Esophagus mucosa (tissue), 1 donor: ENCODE data around the gene THAP3. TPM values are rescaled to one million over a fixed set of nuclear protein-coding genes. Genes with fewer than 3 reads are reported as not detected.
A peak's percentile ranks its signal among the peaks of the same experiment; 100 is the strongest.
"Not testable (repeated sequence)": the region's sequence is repeated elsewhere in the genome, so short reads cannot be mapped to it uniquely, and the experiment has no call there.

Source experiments
- ATAC-seq: fragments of 200-7000 bp; cut with Tn5 transposase; one replicate; pipeline ENCODE4 v1.9.1; 2020
- total RNA-seq: library from RNA; stranded (reverse); gene quantifications from one replicate; pipeline ENCODE4 v1.2.4, GENCODE V29; 2023
- donor health status: DM: yes; HTN: yes; CAD: no.

The THAP3 gene
- total RNA-seq, 1 donor from 2014 or later = 6.4 TPM

- no peak for ATAC-seq
Observed at GRCh38 chr1:6635910-6636760, 11.5 kb downstream of the THAP3 start.

GRCh38 chr1:6636778-6637177 is 12.1 kb downstream of the THAP3 start:
- ATAC-seq = not testable (repeated sequence)

DNA sequence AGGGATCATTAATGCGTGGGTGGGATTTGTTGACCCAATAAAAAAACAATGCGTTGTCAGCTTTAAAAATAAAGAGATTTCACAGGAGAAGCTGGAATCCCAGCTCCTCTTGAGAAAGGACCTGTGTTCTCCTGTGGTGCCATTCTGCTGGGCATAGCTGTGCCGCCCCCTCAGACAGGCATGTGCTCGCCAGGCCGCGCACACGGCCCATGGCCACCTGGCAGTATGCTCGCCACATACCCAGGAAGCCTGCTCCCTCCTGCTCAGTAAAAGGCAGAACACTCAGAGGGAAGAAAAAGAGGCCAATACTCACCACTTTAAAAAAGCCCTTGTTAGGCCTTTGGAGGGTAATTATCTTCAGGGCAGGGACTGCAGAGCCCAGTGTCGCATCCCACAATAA is 13.1 kb downstream of the THAP3 start:
- no peak for ATAC-seq

DNA sequence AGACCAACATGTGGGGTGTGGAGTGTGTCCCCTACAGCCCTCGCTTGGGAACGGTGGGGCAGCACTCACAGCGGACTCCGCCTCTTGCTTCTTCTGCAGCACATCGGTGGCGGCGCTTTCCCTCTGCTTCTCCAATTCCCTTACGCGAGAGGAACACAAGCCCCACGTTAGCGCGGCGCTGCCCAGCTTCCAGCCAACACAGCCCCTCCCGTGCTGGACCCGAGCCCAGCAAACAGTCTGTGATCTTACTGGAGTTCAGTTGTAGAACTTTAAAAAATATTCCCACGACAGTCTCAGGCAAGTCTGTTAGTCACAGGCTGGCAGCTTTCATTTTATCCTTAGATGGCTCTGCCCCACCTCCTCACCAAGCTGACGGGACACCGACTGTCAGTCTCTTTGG is 13.6 kb downstream of the THAP3 start:
- no peak for ATAC-seq

DNA sequence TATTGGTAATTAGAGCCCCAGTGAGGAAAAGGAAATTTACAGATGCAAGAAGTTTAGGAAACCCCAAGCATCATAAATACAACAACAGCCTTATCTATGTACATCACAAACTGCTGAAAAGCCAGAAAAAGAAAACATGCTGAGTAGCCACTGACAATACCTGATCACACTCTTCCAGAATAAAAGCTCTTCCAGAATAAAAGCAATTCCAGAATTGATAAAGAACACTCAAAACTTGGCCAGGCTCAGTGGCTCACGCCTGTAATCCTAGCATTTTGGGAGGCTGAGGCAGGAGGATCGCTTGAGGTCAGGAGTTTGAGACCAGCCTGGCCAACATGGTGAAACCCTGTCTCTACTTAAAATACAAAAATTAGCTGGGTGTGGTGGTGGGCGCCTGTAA is 16.2 kb downstream of the THAP3 start:
- ATAC-seq = not testable (repeated sequence)

- no peak for ATAC-seq
Observed at GRCh38 chr1:6645018-6645417, 20.4 kb downstream of the THAP3 start.

- peak; percentile 48 for ATAC-seq
Observed at GRCh38 chr1:6646499-6647148, 22.0 kb downstream of the THAP3 start.

DNA sequence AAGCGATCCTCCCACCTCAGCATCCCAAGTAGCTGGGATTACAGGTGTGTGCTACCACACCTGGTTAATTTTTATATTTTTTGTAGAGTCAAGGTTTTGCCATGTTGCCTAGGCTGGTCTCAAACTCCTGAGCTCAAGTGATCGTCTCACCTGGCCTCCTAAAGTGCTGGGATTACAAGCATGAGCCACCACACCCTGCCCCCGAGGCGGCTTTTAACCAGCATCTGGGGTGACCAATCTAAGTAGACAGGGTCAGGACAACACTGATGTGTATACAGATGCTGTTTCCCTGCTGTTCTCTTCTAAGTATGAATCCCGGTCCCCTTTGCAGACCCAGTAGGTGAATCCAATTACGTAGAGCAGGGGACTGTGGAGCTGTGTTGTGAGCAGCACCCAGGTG is 23.9 kb downstream of the THAP3 start:
- ATAC-seq = no peak

DNA sequence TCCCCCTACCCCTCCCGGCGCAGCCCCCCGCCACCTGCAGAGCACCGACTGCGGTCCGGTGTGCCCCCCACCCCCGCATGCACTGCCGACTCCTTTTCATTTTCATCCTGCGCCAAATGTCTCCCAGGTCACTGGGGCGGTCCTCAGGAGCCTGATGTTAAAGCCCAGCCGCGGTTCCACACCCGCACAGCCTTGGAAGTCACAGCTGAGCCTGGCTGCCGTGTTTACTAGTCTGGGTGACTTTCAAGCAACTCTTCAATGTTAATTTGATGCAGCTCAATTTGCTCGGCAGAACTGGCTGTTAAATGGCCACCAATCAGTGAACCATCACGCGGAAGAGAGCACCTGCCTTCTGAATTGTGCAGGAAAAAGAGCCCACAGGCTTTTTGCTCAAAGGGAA is 27.2 kb downstream of the THAP3 start:
- ATAC-seq = no peak

DNA sequence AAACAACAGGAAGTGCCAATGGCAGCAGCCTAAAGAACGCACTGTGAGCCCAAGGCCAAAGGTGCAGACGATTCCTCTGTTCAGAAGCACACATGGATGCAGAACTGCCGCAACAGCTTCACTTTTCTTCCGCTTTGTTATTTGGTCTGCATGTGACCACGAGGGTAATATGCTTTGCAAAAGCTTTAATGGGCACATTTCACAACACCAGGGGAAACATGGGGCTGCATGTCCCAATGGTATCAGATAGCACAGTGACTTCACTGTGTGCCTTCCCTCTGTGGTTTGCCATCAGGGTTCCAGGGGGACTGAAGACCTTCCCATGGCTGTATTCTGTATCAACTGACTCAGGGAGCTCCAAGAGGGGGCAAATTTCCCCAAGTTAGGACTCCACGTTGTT is 28.3 kb downstream of the THAP3 start:
- no peak for ATAC-seq

DNA sequence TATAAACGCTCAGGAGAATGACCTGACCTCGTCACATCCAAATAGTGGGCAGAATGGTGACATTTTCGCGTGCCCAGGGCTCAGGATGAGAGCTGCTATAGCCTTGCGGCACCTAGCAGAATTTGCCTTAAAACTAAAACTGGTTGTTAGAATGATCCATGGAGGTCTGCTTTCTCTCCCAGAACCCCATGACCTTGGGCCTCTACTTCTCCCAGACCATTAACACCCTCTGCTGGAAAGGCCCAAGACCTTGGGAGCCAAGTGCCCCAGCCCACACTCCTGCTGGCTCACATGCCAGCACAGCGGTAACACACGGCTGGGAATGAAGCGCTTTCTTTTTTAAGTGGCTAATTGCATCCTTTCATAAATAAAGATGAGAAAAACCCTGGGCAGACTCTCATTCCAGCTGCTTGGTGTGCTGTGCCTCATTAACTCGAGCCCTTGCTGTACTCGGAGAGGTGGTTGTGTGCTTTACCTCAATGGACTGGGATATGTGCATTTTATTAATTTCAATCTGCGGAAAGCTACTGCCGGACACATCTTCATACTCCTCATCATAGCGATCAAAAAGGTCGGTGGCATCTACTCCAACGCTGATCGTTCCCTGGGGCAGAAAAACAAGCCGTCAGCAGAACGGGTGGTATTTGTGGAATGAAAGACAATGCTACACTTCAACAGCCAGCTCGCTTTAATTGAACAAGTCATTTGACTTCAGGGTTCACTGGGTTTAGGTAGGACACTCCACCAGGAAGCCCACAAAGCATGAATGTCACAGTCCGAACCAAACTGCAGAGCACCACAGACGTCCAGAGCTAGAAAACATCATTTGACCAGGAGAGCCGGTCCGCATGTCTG is 29.0 kb downstream of the THAP3 start:
- no peak for ATAC-seq

- ATAC-seq = no peak
Observed at GRCh38 chr1:6657138-6657537, 32.5 kb downstream of the THAP3 start.

DNA sequence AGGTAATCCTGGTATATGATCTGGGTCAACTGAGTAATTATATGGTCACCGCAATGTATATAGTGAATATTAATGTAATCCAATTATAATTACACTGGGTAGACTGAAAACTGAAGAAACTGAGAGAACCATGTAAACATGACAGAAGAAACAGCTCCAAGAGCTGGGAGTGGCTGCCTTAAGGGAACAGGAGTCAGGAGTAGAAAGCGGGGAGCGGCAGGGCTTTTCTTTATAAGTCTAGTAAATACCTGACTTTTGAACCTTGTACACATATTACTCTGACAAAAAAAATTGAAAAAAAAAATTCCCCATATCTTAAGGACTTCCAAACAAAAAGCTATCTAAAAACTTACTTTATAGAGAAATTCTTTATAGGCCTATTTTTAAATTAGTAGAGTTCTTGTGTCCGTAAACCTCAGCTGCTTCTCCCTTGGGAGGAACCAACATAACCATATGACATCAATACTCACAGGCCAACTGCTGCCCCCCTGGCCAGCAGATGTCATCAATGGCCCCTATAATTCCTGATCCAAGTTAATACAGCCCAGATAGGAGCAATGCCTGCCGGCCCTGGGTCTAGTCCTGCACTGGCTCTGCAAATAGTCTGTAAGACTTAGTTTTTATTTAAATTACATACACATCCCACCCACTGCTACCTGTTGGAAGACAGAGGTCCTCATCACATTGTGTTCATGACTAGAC is 33.8 kb downstream of the THAP3 start:
- no peak for ATAC-seq

GRCh38 chr1:6660415-6661049 is 35.9 kb downstream of the THAP3 start:
- ATAC-seq = no peak

GRCh38 chr1:6662468-6662867 is 37.8 kb downstream of the THAP3 start:
- ATAC-seq = not testable (repeated sequence)

DNA sequence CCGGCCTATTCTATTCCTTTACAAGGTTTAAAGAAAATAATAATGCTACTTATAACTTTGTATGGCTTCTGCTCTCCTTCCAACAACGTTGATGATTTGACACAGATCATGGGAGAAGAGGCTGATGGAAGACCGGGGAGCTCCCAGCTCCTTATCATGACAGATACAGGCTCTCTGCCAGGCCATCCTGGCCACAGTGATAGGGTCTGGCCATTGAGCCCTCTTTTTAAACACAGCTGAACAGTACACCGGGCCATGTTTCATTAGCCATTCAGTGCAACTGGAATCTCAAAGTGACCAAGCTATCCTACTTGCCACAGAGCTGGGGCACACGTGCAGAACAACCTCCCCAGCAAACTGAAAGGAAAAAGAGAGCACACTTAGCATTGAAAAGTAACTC is 42.0 kb downstream of the THAP3 start:
- no peak for ATAC-seq

GRCh38 chr1:6667139-6667538 is 42.5 kb downstream of the THAP3 start:
- no peak for ATAC-seq

DNA sequence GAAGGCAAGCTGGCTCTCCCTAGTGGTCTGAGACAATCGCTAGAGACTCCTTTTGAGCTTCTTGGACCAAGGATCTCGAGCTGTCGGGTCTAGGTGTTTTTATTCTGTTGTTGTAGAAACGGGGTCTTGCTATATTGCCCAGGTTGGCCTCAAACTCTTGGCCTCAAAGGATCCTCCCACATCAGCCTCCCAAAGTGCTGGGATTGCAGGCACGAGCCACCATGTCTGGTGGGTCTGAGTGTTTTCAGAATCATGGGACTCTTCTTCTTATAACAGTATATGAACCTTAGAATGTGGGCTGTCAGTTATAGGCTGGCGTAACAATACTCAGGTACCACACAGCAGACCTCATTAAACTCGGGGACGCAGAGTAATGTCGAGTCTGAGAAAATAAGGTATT is 43.8 kb downstream of the THAP3 start:
- ATAC-seq = no peak

DNA sequence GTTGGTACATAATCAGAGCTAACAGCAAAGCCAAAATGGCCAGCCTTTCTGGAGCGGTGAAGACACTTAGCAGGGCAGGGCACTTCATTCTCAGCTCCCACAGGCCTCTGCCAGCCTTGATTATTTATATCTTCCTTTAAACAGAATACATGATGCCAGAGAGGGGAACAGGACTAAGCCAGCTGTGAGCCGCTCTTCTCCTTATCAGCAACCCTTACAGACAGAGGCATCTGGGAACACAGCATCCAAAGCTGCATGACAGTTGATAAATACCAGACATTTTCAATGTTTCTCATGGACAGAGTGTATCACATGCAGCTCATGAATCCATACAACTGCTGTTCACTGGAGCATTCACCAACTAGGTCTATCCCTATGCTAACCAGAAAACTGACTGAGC is 47.9 kb downstream of the THAP3 start:
- no peak for ATAC-seq

DNA sequence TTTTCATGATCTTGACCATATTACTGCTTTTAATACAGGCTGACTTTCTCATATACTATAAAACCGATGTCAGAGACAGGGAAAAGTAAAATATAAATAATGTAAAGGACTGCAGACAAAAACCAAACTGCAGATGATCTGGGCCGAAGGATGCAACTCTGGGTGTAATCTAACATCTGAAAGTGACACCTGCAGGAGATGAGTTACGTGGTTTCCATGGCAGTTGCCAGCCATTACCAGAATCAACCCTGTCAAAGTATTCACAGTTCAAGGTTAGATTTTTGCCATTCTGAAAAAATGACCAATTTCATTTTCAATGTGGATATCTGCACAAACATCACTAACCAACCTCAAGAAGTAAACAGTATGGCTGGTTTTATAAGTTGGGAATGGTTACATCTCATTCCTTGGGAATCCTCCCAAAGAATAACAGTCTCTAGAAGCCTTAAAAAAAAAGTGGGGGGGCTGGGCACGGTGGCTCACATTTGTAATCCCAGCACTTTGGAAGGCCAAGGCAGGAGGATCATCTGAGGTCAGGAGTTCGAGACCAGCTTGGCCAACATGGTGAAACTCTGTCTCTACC is 49.2 kb downstream of the THAP3 start:
- ATAC-seq = no peak

GRCh38 chr1:6674771-6675170 is 50.1 kb downstream of the THAP3 start:
- ATAC-seq = no peak

DNA sequence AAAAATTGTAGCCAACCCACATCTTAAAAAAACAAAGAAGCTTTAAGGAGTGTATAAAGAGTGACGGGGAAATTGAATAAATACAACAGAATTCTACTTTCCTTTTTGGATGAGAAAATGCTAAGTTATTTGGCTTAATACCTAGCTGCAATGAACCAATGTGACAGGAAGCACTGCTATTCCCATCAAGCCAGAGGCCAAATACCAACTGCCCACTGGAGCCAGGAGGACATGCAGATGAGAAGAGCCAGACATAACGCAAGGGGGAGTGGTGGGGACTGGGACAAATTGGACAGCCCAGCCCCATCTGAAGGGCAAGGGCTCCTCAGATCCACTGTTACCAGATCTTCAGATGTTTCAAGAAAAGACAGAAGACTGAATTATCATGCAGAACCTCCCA is 51.3 kb downstream of the THAP3 start:
- ATAC-seq = no peak
